Kidney glomerular epithelial cell (primary cell): ENCODE results near the gene SGCG.
A peak's percentile ranks its signal among the peaks of the same experiment; 100 is the strongest.
"Not testable (repeated sequence)": the region's sequence is repeated elsewhere in the genome, so short reads cannot be mapped to it uniquely, and the experiment has no call there.

Experiments used
- DNase-seq: peaks from one replicate; lab custom pipeline; 2025; lab: John Stamatoyannopoulos, UW

The SGCG gene, protein sequence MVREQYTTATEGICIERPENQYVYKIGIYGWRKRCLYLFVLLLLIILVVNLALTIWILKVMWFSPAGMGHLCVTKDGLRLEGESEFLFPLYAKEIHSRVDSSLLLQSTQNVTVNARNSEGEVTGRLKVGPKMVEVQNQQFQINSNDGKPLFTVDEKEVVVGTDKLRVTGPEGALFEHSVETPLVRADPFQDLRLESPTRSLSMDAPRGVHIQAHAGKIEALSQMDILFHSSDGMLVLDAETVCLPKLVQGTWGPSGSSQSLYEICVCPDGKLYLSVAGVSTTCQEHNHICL

DNA sequence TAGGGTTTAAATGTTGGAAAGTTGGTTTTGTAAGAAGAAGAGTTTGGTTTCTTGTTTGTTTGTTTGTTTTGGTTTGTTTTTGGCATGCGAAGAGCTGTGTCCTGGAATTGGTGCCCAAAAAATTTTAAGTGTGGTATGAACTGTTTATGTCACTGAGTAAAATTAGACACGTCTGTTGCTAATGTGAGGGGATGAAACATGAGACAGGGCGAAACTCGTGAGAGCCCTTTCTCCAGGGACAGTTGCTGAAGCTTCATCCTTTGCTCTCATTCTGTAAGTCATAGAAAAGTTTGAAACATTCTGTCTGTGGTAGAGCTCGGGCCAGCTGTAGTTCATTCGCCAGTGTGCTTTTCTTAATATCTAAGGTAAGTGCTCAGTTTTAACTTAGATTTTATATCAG lies at the start of gene SGCG:
Gene SGCG, plus strand, starts transcription at position 269 of the 400 bp plus-strand sequence. CDS start 22,716 bp downstream, outside the sequence.
- no peak for DNase-seq

DNA sequence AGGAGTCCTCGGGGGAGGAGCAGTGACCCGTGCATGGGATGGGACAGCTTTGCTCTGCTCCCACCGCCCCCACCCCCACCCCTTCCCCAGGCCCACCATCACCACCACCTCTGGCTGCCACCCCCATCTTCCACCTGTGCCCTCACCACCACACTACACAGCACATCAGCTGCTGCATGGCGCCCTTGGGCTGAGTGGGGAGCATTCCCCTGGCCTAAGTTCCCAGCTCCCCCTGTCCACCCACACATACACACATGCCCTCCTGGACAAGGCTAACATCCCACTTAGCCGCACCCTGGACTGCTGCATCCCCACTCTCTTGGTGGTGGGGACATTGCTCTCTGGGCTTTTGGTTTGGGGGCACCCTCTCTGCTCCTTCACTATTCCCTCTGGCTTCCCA lies 46.2 kb upstream of the SGCG start:
- no peak for DNase-seq

DNA sequence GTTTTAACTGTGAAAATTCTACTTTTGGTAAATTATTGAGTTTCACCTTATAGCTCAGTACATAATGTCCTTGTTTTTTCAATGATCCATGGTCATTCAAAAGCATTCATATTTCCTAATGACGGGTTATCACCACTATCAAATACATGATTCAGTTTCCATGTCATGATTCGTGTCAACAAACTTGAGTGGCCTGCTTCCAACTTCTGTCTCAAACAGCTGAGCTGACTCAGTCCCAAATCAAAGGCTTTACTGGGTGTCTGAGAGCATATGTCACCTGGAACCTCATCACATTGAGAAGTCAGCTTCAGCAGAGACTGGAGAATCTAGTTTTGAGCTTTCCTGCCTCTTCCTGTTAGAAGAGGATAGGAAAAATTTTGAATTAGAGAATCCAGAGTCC lies 40.3 kb upstream of the SGCG start:
- no peak for DNase-seq

DNA sequence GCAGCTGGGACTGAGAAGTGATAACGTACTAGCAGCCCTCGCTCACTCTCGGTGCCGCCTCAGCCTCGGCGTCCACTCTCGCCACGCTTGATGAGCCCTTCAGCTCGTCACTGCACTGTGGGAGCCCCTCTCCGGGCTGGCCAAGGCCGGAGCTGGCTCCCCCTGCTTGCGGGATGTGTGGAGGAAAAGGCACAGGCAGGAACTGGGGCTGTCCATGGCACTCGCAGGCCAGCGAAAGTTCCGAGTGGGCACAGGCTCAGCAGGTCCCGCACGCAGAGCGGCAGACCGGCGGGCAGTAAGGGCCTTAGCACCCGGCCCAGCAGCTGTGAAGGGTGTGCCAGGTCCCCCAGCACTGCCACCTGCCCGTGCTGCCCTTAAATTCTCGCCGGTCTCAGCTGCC lies 38.8 kb upstream of the SGCG start:
- DNase-seq, result no peak

DNA sequence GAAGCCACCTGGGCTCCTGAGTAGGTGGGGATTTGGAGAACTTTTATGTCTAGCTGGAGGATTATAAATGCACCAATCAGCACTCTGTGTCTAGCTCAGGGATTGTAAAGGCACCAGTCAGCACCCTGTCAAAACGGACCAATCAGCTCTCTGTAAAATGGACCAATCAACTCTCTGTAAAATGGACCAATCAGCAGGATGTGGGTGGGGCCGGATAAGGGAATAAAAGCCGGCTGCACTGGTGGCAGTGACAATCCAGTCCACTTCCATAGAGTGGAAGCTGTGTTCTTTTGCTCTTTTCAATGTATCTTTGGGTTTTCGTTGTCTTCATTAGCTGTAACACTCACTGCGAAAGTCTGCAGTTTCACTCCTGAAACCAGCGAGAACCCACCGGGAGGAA lies 38.2 kb upstream of the SGCG start:
- DNase-seq, result not testable (repeated sequence)

DNA sequence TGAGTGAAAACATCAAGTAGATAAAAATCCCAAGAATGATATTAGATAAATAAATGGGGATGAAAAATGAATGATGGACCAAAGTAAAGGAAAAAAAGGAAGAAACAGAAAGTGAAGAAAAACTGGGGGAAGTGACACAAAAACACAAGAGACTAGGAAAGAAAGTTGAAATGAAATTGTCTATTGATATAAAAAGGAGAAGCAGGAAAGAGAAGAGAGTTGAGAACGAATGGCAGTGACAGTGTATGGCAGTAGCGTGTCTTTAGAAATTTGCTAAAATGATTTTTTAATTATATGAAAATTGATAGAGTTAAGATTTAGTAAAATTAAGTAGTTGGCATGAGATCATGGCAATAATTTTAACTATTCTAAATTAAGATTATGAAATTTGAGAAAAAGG lies 36.3 kb upstream of the SGCG start:
- no peak for DNase-seq

DNA sequence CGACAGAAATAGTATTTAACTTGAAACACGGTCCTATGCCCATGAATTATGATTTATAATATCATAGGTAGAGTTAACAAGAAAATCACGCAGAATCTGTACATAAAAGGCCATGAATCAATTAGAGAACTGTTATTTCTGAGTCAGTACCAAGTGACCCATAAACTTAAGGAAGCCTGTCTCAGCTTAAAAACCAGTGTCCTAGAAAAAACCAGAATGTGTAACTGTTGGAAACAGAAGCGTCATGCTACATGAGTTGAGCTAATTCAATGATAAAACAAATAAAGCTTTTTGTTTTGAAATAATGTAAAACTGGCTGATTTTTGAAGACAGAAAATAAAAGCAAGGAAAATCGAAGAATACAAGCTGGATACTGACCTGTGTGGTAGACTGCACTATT lies 34.8 kb upstream of the SGCG start:
- no peak for DNase-seq

DNA sequence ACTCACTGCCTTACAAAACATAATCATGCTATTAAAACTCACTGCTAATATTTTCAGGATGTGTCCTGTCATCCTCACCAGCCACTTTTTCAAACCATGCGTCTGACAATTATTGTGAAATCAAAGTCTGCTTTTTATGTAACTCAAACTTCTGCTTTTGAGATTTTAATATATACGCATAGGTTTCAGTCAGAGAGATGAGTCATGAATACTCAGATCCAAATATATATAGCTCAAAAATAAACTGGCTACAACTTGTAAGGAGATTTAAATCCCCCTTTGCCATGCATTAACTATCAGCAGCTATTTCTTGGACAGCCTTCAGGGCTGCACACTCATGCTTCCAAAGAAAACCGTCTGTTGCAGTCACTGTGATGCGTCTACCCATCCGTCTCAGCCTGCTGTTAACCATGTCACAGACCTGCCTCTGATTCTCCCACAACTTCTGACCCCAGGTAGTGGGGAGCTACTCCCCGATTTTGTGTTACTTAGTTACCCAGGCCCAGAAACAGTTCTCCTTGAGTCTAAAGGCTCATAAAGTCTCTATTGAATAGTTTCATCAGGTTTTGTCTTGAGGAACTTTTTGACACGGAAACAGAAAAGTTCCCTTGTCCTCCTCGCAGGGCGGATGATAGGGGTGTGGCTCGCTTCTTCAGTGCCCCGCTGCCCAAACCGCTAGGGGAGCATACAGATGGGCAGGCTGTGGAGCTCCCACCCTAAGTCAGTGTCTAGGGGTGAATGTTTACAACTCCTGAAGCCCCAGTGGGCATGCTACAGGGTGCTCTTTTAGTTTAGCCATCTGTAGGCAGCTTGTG lies 33.8 kb upstream of the SGCG start:
- no peak for DNase-seq

DNA sequence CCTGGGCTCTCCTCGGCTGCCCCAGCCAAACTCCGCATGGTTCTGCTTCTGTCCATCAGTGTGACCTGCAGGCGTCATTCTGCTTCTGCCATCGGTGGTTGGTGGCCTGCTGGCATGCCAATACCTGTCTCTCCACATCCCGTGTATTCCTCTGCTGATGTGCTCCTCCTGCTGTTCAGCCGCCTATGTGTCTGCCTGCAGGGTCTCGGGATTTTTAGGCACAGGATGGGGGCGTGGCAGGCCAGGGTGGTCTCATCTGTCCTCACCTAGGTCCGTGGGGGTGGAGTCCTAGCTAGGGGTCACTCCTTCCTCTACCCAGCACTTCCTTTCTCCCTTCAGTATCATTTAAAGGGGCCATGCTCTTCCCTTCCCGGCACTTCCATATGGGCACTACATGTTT lies 33.0 kb upstream of the SGCG start:
- no peak for DNase-seq

DNA sequence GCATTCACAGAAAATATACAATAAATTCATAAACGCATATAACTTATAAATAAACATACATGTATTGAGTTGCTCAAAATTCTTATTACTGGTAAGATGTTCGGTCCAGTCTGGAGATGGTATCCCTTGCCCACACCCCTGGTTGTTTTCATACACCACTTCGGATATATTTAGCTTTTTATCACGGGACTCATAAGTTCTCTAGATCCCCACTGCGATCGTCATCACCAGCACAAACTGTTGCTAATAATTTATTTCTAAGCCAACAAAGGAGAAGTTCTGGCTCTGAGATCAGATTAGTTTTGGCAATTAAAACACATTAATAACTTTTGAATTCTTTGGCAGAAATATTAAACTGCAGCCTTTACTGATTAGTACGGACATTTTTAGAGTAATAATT lies 23.0 kb upstream of the SGCG start:
- DNase-seq, result no peak

DNA sequence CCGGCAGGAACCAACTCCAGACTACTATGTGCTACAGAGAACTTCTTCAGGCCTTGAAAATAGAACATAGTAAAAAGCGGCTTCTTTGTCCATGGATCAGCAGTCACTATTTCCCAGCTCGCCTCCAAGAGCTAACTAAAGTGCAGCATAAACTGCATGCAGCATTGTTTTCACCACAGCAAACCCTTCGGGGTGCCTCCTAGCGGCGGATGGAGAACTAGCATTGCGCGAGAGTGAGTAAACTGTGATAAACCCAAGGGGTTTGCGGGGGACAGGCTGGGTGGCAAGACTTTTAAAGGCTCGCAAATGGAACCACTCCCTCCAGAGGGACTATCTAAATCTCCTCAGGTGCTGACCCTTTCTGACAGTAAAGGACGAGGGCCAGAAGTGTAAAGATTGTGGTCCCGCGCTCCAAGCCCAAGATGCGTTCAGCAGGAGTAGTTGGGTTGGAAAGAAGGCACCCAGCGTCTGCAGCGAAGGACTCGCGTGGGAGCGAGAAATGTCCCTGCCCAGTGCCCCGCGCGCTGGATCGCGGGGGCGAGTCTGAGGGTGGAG lies 21.5 kb upstream of the SGCG start:
- peak; percentile 3 for DNase-seq

DNA sequence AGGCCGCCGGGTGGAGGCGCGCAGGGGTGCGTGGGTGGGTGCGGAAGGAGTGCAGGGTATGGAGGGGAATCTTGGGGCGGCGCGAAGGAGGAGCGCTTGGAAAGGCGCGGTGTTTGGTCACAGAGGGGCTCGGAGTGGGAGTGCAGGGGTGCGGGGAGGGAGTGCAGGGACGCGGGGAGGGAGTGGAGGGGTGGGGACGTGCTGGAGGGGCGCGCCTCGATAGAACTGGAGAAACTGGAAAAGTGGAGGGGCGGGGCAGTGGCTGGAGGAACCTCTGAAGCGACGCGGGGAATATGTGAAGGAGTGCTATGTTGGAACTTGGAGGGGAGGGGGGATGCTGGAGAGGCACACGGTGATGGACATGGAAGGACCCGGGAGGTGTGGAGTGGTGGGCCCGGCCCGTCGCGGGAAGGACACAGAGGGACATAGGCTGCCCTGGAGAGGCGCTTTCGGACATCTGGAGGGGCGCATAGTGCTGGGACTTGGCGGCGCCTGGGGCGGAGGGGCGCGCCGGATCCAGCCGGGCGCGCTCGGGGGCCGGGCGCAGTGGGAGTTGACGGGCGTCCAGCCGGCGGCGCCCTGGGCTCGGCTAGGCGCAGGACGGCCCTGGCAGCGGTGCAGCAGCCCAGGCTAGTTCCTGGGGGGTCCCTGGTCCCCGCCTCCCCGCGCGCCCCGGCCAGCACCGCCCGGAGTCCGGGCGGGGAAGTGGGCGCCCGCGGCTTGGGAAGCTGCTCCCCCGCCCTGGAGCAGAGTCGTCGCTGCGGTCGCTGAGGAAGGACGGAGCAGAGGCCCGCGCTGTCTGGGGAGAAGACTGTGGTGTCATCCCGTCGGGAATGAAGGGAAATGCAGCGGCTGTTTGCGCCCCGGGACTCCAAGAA lies 20.8 kb upstream of the SGCG start:
- DNase-seq, result no peak

DNA sequence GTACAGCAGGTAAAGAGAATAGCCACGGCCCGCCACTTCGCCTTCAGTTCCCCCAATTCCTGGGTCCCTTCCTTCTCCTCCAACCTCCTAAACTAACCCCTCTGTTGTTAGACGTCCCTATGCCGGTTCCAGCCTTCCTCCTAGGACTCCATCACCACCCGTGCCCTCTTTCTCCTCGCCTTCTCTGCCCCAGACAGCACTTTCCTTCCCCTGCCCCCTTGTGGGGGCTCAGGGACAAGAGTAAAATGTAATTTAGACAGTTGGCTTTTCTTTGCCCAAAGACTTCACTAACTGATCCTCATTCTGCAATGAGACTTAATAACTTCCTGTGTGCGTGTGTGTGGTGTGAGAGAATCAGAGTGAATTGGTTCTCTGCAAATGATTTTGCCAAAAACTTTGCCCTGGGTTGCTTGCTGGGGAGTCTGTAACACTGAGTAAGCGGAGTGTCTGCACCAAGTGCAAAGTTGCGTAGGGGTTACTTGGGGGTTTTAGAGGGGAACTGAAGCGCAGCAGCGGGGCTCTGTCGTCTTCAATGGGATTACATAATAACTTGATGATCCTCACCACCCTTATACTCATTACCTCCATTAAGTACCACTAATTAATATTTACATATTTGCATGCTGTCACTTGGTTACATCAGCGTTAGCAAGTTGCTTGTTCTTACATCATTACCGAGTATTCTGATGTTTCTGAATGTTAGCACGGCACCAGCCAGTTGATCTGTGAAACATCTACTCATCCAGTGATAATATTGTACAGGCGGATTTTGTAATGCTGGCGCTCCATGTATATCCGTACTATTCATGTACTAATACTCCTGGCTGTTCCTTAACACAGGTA lies 19.9 kb upstream of the SGCG start:
- no peak for DNase-seq

DNA sequence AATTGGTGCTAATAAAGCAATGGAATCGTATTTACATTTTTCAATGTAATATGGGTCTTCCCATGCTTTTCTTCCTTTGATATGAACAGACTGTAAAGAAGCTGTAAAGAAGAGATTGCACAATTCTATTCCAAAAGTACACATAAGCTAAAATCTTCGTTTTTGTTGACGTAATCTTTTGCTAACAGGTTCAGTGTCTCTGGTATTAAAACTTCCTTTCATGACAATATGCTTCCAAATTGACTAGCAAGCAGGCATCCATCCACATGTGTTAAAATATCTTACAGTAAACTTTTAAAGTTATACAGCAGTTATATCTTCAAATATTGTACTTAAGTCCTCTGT lies 19.3 kb upstream of the SGCG start:
- no peak for DNase-seq

DNA sequence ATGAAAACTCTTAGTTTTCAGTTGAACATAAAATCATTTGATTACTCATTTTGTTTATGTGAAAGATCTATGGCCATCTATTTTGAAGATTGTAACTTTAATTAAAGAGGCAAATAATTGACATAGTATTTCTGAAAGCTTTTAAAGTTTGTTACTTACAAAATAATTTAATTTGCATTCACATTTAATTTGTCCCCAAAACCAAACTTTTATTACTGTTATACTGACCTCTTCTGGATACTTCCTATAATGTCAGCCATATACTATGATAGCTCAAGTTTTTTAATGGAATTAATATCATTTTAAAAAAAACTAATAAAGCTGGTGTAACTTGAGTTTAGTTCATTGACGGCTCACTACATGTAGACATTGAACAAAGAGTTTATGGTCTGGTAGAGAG lies 4.9 kb upstream of the SGCG start:
- peak; percentile 1 for DNase-seq

DNA sequence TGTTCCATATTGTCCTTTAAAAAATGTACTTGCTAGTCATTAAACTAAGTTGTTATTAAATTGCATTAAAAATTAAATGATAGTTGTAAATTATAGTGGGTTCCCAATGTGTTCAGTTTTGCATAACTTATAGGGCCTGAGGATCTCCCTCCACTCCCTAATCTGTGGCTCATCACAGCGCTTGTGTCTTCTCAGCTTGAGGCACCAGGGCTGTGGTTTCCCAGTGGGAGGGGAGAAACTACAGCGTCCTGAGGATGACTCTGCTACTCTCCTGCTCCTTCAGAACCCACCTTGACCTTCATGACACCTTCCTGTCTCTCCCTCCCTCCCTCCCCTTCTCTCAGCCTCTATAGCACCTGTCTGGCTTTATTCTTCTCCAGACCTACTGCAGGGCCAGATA lies 1.4 kb downstream of the SGCG start:
- no peak for DNase-seq

DNA sequence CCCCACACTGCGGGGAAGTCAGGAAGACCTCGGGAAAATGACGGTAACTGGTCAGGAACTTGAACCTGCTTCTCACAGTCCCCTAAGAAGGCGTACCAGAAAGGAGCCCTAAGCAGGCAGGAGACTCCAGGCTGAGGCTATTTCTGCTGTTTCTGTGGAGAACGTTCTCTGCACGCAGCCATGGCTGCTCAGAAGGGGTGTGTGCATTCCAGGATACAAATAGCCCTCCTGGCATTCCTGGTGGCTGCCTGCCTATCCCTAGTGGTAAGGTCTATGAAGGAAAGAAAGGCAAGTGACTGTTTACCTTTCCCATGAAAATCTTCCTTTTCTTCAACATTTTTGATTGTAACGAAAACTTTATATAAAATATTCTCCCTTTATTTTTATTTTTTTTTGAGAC lies 2.5 kb downstream of the SGCG start:
- DNase-seq, result no peak

DNA sequence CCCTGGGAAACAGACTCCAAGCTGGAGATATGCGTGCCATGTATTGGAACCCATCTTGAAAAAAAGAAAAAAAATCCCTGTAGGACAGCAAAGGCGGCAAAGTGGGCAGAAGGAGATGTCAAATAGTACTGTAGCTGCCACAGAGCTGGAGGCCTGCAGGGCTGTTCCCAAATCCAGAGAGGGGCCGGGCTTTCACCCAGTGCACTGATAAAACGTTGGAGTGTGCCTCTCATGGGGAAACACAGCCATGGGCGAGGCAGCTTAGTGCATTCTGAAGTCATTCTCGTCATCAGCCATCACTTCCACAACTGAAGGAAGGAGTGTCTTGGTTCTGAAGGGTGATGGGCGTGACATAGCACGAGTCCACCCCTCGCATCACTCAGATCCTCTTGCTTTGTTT lies 4.8 kb downstream of the SGCG start:
- no peak for DNase-seq

DNA sequence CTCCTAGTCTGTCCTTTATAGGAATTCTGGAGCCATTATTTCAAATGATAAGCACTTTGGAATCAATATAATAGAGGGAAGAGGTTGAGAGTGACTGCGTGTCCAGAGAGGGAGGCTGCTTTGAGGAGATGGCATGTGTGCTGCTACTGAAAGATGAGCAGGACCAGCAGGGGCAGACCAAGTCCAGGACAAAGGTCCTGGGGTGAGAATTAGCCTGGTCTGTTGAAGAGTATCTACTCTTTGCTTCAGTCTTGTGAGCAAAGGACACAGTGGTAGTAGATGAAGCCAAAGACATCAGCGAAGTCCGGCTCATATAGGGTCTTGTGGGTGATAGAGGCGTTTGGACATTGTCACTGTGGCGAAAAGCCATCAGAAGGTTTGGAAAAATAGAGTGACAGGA lies 21.1 kb downstream of the SGCG start:
- no peak for DNase-seq

DNA sequence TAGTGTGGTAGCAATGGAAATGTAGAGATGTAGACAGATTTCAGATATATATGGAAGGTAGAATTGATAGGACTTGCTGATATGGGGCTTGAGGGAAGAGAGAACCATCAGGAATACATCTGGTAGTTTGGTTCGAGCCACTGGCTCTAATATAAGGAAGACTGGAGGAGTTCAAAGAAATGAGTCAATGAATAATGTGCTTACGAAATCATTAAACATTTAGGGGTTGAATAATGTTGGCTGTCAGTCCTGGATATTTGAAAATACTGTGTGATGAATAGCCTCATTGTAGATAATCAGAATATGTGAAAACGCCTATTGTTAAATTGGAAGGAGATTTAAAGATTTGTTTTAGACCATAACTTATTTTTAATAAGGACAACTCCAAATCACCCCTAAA lies 21.6 kb downstream of the SGCG start:
- DNase-seq, result no peak

DNA sequence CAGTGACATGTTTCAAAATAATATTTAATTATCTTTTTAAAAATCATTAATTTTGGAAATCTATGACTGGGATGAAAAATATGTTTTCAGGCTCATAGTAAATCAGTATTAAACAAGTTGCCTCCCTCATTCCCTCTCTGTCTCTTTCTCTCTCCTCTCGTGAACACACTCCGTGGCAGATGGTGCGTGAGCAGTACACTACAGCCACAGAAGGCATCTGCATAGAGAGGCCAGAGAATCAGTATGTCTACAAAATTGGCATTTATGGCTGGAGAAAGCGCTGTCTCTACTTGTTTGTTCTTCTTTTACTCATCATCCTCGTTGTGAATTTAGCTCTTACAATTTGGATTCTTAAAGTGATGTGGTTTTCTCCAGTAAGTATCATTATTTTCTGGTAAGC lies 22.7 kb downstream of the SGCG start:
- DNase-seq, result no peak

DNA sequence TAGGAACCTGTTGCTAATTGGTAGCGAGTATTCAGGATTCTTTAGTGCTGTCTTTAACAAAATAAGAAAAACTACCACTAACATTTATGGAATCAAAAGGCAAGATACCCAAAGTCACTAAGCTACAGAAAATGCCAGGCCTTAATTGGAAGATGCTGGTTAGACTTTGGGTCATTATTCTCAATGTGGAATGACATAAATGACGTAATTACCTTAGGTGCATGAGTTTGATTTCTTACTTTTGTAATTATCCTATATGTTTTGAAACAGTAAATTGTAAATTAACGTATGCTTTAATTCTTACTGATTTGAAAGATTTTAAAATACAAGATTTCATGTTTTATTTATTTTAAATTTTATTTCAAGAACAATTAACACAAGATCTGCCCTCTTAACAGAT lies 25.0 kb downstream of the SGCG start:
- DNase-seq, result no peak
